SU-DHL-6 (cell line): Measurements from ENCODE around the gene RRP1B.

ENCODE experiments used
- H2AFZ ChIP-seq: fragments of 200-600 bp; sonication (generic); 2 replicates; pipeline ENCODE4 v1.6.1; 2014; ENCODE audit warnings: low read depth, mild to moderate bottlenecking, moderate library complexity, mixed read lengths, antibody characterized with exemption, low read length; ENCODE audit not compliant: severe bottlenecking
- H3F3A ChIP-seq: fragments of 200-600 bp; shearing (Covaris generic); 2 replicates; pipeline ENCODE4 v1.6.0; 2016; ENCODE audit warnings: antibody characterized with exemption, mild to moderate bottlenecking; ENCODE audit not compliant: insufficient read depth
- H3K27ac ChIP-seq: fragments of 200-600 bp; sonication (generic); 2 replicates; pipeline ENCODE4 v1.5.1; 2016; ENCODE audit warnings: low read depth, mild to moderate bottlenecking, low read length, moderate library complexity, mixed read lengths
- H3K27me3 ChIP-seq: fragments of 200-600 bp; sonication (generic), shearing (Covaris generic); 2 replicates; pipeline ENCODE4 v1.6.0; 2014; ENCODE audit warnings: mild to moderate bottlenecking, low read length
- H3K36me3 ChIP-seq: fragments of 200-600 bp; sonication (generic); 2 replicates; pipeline ENCODE4 v1.6.1; 2014; ENCODE audit warnings: mild to moderate bottlenecking, low read length, mixed read lengths
- H3K4me2 ChIP-seq: fragments of 300-600, 200-600 bp; shearing (Covaris generic), sonication (generic); 2 replicates; pipeline ENCODE4 v1.6.0; 2014; ENCODE audit warnings: low read length, low read depth, mild to moderate bottlenecking; ENCODE audit not compliant: poor library complexity, severe bottlenecking
- H3K4me3 ChIP-seq: fragments of 200-600 bp; sonication (generic); 2 replicates; pipeline ENCODE4 v1.5.1; 2014; ENCODE audit warnings: antibody characterized with exemption, low read length, mild to moderate bottlenecking, mixed read lengths; ENCODE audit not compliant: insufficient read depth, poor library complexity, severe bottlenecking
- H3K79me2 ChIP-seq: fragments of 200-600 bp; sonication (generic); 2 replicates; pipeline ENCODE4 v1.6.1; 2014; ENCODE audit warnings: mild to moderate bottlenecking, low read length, moderate library complexity; ENCODE audit not compliant: insufficient read depth
- H3K9ac ChIP-seq: fragments of 200-600 bp; sonication (generic); 2 replicates; pipeline ENCODE4 v1.7.0; 2014; ENCODE audit warnings: mild to moderate bottlenecking, low read length
- H3K9me2 ChIP-seq: fragments of 200-600 bp; sonication (generic); replicated peaks from 2 replicates; pipeline ENCODE4 v1.6.1; 2014; ENCODE audit warnings: low read length; ENCODE audit not compliant: insufficient read depth
- H3K9me3 ChIP-seq: fragments of 200-600 bp; sonication (generic); 2 replicates; pipeline ENCODE4 v1.6.1; 2014; ENCODE audit warnings: low read length, mixed read lengths; ENCODE audit not compliant: insufficient read depth
- H4K20me1 ChIP-seq: fragments of 200-600 bp; sonication (generic); 2 replicates; pipeline ENCODE4 v1.6.1; 2014; ENCODE audit warnings: low read depth, mild to moderate bottlenecking, antibody characterized with exemption, low read length, moderate library complexity, mixed read lengths
- EZH2phosphoT487 ChIP-seq: fragments of 200-600 bp; sonication (generic), shearing (Covaris generic); conservative IDR thresholded peaks from 2 replicates; pipeline ENCODE4 v1.6.1; 2018; ENCODE audit warnings: mild to moderate bottlenecking, antibody characterized with exemption, low read length, moderate library complexity, mixed read lengths
- TF ChIP-seq, protein P1 (sequence below): fragments of 200-600 bp; sonication (generic); IDR thresholded peaks from one replicate; pipeline ENCODE4 v1.5.1; 2017; ENCODE audit warnings: antibody characterized with exemption, mild to moderate bottlenecking, low read length, moderate library complexity; ENCODE audit not compliant: insufficient read depth, poor library complexity, severe bottlenecking

Gene RRP1B

DNA sequence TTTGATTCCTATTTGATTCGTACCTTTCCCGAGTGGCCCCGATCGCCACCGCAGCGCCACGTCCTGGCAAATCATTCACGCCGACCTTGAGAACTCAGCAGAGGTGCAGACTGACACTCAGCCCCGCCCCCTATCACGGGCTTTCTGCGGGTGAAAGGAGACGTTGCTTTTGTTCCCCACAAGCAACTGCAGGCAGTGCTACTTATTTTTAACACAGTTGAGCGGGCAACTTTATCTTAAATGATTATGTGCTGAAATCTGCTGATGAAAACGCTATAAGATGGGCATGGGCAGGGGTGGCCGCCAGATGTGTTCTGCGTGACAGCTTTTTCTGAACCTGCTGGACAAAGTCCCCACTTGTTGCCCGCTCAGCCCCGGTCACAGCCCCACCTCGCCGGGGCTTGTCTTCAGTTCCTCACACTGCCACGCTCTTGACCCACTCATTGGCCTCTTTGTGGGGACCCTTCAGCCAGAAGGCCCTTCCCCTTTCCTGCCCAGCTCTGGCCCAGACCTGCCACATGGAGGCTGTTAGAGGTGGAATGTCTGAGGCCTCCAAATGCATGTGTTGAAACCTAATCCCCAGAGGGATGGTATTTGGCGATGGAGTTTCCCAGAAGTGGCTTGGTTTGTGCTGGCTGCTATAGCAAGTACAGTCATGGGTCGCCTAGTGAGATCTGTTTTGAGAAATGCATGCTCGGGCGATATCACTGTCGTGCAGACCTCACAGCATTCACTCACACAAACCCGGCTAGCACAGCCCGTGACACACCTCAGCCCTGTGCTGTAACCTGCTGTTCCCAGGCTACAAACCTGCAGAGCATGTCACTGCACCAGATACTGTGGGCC is 43.9 kb downstream of the RRP1B start:
- Histone ChIP-seq H3K27me3 (no peaks in the 10 kb centered on the region; the same call in 1 of the 2 replicates), H2AFZ (no peak overlapping the region), H3K79me2 (no peaks in the 10 kb centered on the region), H4K20me1 (no peaks in the 10 kb centered on the region), H3K27ac (no peak overlapping the region), H3K9me3 (no peaks in the 10 kb centered on the region), H3K4me3 (no peak overlapping the region), H3K36me3 (no peaks in the 10 kb centered on the region), H3K9me2 (no peaks in the 10 kb centered on the region), H3F3A (no peaks in the 10 kb centered on the region), H3K9ac (no peak overlapping the region), H3K4me2 (no peak overlapping the region)
- TF ChIP-seq, protein P1, sequence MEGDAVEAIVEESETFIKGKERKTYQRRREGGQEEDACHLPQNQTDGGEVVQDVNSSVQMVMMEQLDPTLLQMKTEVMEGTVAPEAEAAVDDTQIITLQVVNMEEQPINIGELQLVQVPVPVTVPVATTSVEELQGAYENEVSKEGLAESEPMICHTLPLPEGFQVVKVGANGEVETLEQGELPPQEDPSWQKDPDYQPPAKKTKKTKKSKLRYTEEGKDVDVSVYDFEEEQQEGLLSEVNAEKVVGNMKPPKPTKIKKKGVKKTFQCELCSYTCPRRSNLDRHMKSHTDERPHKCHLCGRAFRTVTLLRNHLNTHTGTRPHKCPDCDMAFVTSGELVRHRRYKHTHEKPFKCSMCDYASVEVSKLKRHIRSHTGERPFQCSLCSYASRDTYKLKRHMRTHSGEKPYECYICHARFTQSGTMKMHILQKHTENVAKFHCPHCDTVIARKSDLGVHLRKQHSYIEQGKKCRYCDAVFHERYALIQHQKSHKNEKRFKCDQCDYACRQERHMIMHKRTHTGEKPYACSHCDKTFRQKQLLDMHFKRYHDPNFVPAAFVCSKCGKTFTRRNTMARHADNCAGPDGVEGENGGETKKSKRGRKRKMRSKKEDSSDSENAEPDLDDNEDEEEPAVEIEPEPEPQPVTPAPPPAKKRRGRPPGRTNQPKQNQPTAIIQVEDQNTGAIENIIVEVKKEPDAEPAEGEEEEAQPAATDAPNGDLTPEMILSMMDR: no peak
- no peak for TF ChIP-seq EZH2phosphoT487

DNA sequence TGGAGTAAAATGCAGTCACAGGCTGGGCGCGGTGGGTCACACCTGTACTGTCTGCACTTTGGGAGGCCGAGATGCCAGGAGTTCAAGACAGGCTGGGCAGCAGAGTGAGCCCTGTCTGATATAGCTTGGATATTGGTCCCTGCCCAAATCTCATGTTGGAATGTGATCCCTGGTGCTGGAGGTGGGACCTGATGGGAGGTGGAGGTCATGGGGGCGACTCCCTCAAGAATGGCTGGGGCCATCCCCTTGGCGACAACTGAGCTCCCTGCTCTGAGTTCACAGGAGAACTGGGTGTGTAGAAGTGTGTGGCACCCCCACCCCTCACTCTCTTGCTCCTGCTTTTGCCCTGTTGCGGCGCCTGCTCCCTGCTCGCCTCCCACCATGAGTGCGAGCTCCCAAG is 48.1 kb downstream of the RRP1B start:
- Histone ChIP-seq H3K9ac (no peak overlapping the region), H3K36me3 (no peaks in the 10 kb centered on the region), H3K4me3 (no peak overlapping the region), H3K27me3 (no peaks in the 10 kb centered on the region; the same call in 1 of the 2 replicates), H3K9me2 (no peaks in the 10 kb centered on the region), H3K79me2 (no peaks in the 10 kb centered on the region), H4K20me1 (no peaks in the 10 kb centered on the region), H3K4me2 (no peak overlapping the region), H2AFZ (no peak overlapping the region), H3F3A (no peaks in the 10 kb centered on the region), H3K9me3 (no peaks in the 10 kb centered on the region; the same call in 1 of the 2 replicates), H3K27ac (no peak overlapping the region)
- no peak for TF ChIP-seq EZH2phosphoT487
- TF ChIP-seq, protein P1: no peak

DNA sequence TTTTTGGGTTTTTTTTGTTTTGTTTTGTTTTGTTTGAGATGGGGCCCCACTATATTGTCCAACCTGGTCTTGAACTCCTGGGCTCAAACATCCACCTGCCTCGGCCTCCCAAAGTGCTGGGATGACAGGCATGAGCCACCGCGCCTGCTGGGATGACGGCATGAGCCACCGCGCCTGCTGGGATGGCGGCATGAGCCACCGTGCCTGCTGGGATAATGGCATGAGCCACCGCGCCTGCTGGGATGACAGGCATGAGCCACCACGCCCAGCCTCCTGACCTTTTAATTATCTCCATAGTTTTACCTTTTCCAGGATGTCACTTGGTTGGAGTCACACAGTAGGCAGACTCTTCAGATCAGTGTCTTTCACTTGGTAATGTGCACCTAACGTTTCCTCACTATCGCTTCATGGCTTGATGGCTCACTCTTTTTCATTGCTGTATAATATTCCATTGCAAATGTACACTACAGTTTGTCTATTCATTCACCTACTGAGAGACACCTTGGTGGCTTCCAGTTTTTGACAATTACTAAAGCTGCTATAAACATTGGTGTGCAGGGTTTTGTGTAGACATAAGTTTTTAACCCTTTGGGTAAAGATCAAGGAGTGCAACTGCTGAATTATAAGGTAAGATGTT is 49.5 kb downstream of the RRP1B start:
- H3K9me3 ChIP-seq: no peaks in the 10 kb centered on the region; the same call in 1 of the 2 replicates

More for the DNA sequence above, 49.5 kb downstream of the RRP1B start:
- no peak for TF ChIP-seq EZH2phosphoT487
- TF ChIP-seq, protein P1: no peak
- Histone ChIP-seq H3K4me2 (no peak overlapping the region), H3K9ac (no peak overlapping the region), H4K20me1 (no peaks in the 10 kb centered on the region), H3K79me2 (no peaks in the 10 kb centered on the region), H3K9me2 (no peaks in the 10 kb centered on the region), H3K27ac (no peak overlapping the region), H2AFZ (no peak overlapping the region), H3F3A (no peaks in the 10 kb centered on the region), H3K36me3 (no peaks in the 10 kb centered on the region), H3K27me3 (no peaks in the 10 kb centered on the region; the same call in 1 of the 2 replicates), H3K4me3 (no peak overlapping the region)
